Measurements from ENCODE around the gene PTPN14. TPM values are rescaled to one million over a fixed set of nuclear protein-coding genes. Genes with fewer than 3 reads are reported as not detected.

PTPN14 gene
- total and polyA plus RNA-seq, 2 of the 8 experiments (the other 6 are each of a cell fraction or from before 2014, with no cell fraction given): 14.4 to 93.6 TPM

DNA sequence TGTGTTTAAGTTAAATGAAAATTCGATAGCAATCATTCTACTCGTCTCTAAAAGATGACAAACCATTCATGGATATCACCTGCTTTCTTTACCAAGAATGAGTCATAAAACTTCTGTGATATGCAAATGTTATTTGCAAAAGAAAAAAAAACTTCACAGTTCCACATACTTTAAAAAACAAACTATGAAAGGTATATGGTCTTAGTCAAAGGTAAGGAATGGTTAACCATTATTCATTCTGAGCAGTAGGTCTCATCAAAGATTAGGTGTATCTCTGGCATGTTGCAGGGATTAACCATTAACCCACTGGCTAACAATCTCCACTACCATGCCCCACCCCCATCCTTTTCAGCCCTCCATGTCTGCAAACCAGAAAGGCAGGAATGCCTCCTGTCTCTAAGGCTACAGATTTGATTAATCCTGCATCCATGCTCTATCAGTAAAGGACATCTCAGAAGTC lies 44.4 kb downstream of the PTPN14 start (continued):
- TF ChIP-seq CHD7 (IDR thresholded peaks at IDR 0.05; ENCODE audit: insufficient replicate concordance, low read length) (no peak), TEAD4 (IDR thresholded peaks at IDR 0.05; ENCODE audit: low read depth, low read length) (0 out of 2 replicates have a peak, but pooled peaks have one; percentile 18), NANOG (IDR thresholded peaks at IDR 0.05; ENCODE audit: insufficient read depth, low read depth, low read length, poor library complexity, severe bottlenecking) (no peak), FOSL1 (IDR thresholded peaks at IDR 0.05; ENCODE audit: insufficient read depth, low read depth, low read length) (no peak), CBX8 (IDR thresholded peaks at IDR 0.05; ENCODE audit: borderline replicate concordance, low read depth, low read length) (no peak), SIN3A (conservative IDR thresholded peaks at IDR 0.05 in 1 of 2, IDR thresholded peaks at IDR 0.05 in 1 of 2; ENCODE audit: low read depth in 1 of 2, low read length in 2 of 2) (no peak), CEBPB (IDR thresholded peaks at IDR 0.05; ENCODE audit: low read depth, low read length) (no peak), TAF1 (IDR thresholded peaks at IDR 0.05; ENCODE audit: low read depth, low read length) (no peak), GABPA (IDR thresholded peaks at IDR 0.05; ENCODE audit: borderline replicate concordance, insufficient read depth, low read length) (no peak), BCL11A (IDR thresholded peaks at IDR 0.05; ENCODE audit: low read depth in 2 of 2, low read length in 2 of 2) (no peak), POLR2AphosphoS5 (IDR thresholded peaks at IDR 0.05; ENCODE audit: low read depth, low read length) (no peak), POLR2A (IDR thresholded peaks at IDR 0.05; ENCODE audit: control extremely low read depth in 1 of 2, low read depth in 2 of 2, low read length in 2 of 2) (no peak), SIRT6 (IDR thresholded peaks at IDR 0.05; ENCODE audit: low read length) (no peak)
